IPS DF 4.7 (cell line): Measurements from ENCODE around the gene NHSL2.
"Not testable (repeated sequence)": the region's sequence is repeated elsewhere in the genome, so short reads cannot be mapped to it uniquely, and the experiment has no call there.

Experiments used
- DNase-seq: peaks from one replicate; pipeline ENCODE4 v3.0.0-alpha.2; 2013; ENCODE audit warnings: low spot score; ENCODE audit errors: extremely low read depth

NHSL2 gene

GRCh38 chrX:72165551-72165950, 254.9 kb downstream of the NHSL2 start:
- DNase-seq, result no peak

GRCh38 chrX:72169008-72169728, 258.5 kb downstream of the NHSL2 start:
- no peak for DNase-seq

- DNase-seq, result not testable (repeated sequence)
Observed at GRCh38 chrX:72176289-72176688, 265.6 kb downstream of the NHSL2 start.

- no peak for DNase-seq
Observed at GRCh38 chrX:72176981-72177380, 266.3 kb downstream of the NHSL2 start.

GRCh38 chrX:72180539-72180938, 269.9 kb downstream of the NHSL2 start:
- no peak for DNase-seq

- peak; percentile 92 for DNase-seq
Observed at GRCh38 chrX:72181178-72182125, 270.8 kb downstream of the NHSL2 start, which contains the start of gene PIN4. PIN4 (plus strand) TSS chrX:72181757; CDS start chrX:72181786, 29 bp downstream.

GRCh38 chrX:72182924-72183323, 272.3 kb downstream of the NHSL2 start:
- DNase-seq, result no peak

- no peak for DNase-seq
Observed at GRCh38 chrX:72201836-72202536, 291.3 kb downstream of the NHSL2 start.
